GM12891 (cell line): ENCODE measurements around the gene MZB1.

ENCODE experiments used
- POLR2A ChIP-seq: IDR thresholded peaks from 2 replicates; pipeline ENCODE4 v1.6.1; 2011; ENCODE audit warnings: low read depth, low read length, control low read depth
- POLR2AphosphoS5 ChIP-seq: IDR thresholded peaks from 2 replicates; pipeline ENCODE4 v1.6.1; 2011; ENCODE audit warnings: low read depth, low read length, control low read depth
- POU2F2 ChIP-seq: IDR thresholded peaks from 2 replicates; pipeline ENCODE4 v1.6.1; 2011; ENCODE audit warnings: low read depth, mild to moderate bottlenecking, control low read depth, low read length, moderate library complexity
- TAF1 ChIP-seq: IDR thresholded peaks from 2 replicates; pipeline ENCODE4 v1.6.1; 2011; ENCODE audit warnings: low read depth, low read length, control low read depth

- no peak for TF ChIP-seq POLR2A
- no peak; the same call in 1 of the 2 replicates for TF ChIP-seq POLR2AphosphoS5
- 0 out of 2 replicates have a peak, but pooled peaks have one; percentile 22 for TF ChIP-seq TAF1
- no peak for TF ChIP-seq POU2F2
Observed at GRCh38 chr5:139383993-139384590, 5.6 kb downstream of the MZB1 start.
